MM.1S (cell line): ENCODE results near the gene SLX4IP.

Source experiments
- DNase-seq: peaks from one replicate; pipeline ENCODE4 v3.0.0-alpha.2; 2015
- H2AFZ ChIP-seq: fragments of 300-600 bp; sonication (generic); 2 replicates; pipeline ENCODE4 v1.6.0; 2016; ENCODE audit warnings: antibody characterized with exemption, low read length
- H3F3A ChIP-seq: fragments of 300-600 bp; sonication (generic); 2 replicates; pipeline ENCODE4 v1.6.1; 2016; ENCODE audit warnings: mild to moderate bottlenecking, antibody characterized with exemption, low read length, moderate library complexity, mixed read lengths; ENCODE audit not compliant: insufficient read depth
- H3K27ac ChIP-seq: fragments of 300-600 bp; sonication (generic); 2 replicates; pipeline ENCODE4 v1.5.1; 2016; ENCODE audit warnings: mild to moderate bottlenecking, low read length
- H3K27me3 ChIP-seq: fragments of 300-600 bp; sonication (generic); replicated peaks from 2 replicates; pipeline ENCODE4 v1.6.0; 2016; ENCODE audit warnings: low read length; ENCODE audit not compliant: insufficient read depth
- H3K36me3 ChIP-seq: fragments of 300-600 bp; sonication (generic); replicated peaks from 2 replicates; pipeline ENCODE4 v1.6.1; 2016; ENCODE audit warnings: mild to moderate bottlenecking, low read length, mixed read lengths; ENCODE audit not compliant: insufficient read depth
- H3K4me1 ChIP-seq: fragments of 300-600 bp; sonication (generic); 2 replicates; pipeline ENCODE4 v1.6.1; 2016; ENCODE audit warnings: low read length, mixed read lengths
- H3K4me2 ChIP-seq: fragments of 300-600 bp; sonication (generic); 2 replicates; pipeline ENCODE4 v1.6.0; 2016; ENCODE audit warnings: low read depth, low read length
- H3K4me3 ChIP-seq: fragments of 300-600 bp; sonication (generic); 2 replicates; pipeline ENCODE4 v1.5.1; 2016; ENCODE audit warnings: low read length, mixed read lengths
- H3K79me2 ChIP-seq: fragments of 300-600 bp; sonication (generic); 2 replicates; pipeline ENCODE4 v1.6.1; 2016; ENCODE audit warnings: mixed run types, low read length, mixed read lengths
- H3K9ac ChIP-seq: fragments of 300-600 bp; sonication (generic); 2 replicates; pipeline ENCODE4 v1.6.1; 2016; ENCODE audit warnings: low read length, mixed read lengths
- H3K9me2 ChIP-seq: fragments of 300-600 bp; sonication (generic); replicated peaks from 2 replicates; pipeline ENCODE4 v1.6.1; 2016; ENCODE audit warnings: mild to moderate bottlenecking, low read length, mixed read lengths; ENCODE audit not compliant: insufficient read depth
- H3K9me3 ChIP-seq: fragments of 300-600 bp; sonication (generic); replicated peaks from 2 replicates; pipeline ENCODE4 v1.6.1; 2016; ENCODE audit warnings: mild to moderate bottlenecking, low read length, mixed read lengths; ENCODE audit not compliant: insufficient read depth
- H4K20me1 ChIP-seq: fragments of 300-600 bp; sonication (generic); 2 replicates; pipeline ENCODE4 v1.6.1; 2016; ENCODE audit warnings: mild to moderate bottlenecking, low read length, moderate library complexity, mixed read lengths; ENCODE audit not compliant: insufficient read depth
- EZH2 ChIP-seq: fragments of 300-600 bp; sonication (generic); optimal IDR thresholded peaks from 2 replicates; pipeline ENCODE3; 2017; ENCODE audit warnings: low read depth, mild to moderate bottlenecking, antibody characterized with exemption, low read length, mixed read lengths
- EZH2phosphoT487 ChIP-seq: fragments of 300-600 bp; sonication (generic); IDR thresholded peaks from 2 replicates; pipeline ENCODE4 v1.6.1; 2018; ENCODE audit warnings: antibody characterized with exemption, low read length
- TF ChIP-seq, protein P1 (sequence below): fragments of 300-600 bp; sonication (generic); IDR thresholded peaks from 2 replicates; pipeline ENCODE4 v1.5.1; 2016; ENCODE audit warnings: antibody characterized with exemption, low read length, mixed read lengths

Gene SLX4IP

DNA sequence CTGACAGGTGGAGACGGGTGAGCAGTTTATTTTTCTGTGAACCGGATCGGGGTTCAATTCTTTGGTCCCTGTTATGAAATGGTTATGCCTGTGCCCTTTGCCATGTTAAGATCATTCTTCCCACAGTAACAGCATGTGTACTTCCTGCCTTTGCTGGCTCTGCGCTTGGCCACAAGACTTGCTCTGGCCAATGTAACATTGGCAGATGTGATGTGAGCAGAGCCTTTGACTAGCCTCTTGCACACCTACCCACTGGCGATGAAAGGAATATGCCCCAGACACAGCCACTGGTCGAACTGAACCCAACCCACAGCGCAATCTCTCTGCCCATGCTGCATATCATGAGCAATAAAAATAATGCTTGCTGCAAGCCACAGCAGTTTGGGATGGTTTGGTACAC lies 206.8 kb downstream of the SLX4IP start:
- no peak overlapping the region for H3K27ac ChIP-seq
- no peak overlapping the region for H3K4me2 ChIP-seq
- peaks cover 6% of the 10 kb centered on the region; the same call in 1 of the 2 replicates for H3K4me1 ChIP-seq
- H3K27me3 ChIP-seq, result no peaks in the 10 kb centered on the region
- no peaks in the 10 kb centered on the region for H3K9me3 ChIP-seq
- TF ChIP-seq, protein P1, sequence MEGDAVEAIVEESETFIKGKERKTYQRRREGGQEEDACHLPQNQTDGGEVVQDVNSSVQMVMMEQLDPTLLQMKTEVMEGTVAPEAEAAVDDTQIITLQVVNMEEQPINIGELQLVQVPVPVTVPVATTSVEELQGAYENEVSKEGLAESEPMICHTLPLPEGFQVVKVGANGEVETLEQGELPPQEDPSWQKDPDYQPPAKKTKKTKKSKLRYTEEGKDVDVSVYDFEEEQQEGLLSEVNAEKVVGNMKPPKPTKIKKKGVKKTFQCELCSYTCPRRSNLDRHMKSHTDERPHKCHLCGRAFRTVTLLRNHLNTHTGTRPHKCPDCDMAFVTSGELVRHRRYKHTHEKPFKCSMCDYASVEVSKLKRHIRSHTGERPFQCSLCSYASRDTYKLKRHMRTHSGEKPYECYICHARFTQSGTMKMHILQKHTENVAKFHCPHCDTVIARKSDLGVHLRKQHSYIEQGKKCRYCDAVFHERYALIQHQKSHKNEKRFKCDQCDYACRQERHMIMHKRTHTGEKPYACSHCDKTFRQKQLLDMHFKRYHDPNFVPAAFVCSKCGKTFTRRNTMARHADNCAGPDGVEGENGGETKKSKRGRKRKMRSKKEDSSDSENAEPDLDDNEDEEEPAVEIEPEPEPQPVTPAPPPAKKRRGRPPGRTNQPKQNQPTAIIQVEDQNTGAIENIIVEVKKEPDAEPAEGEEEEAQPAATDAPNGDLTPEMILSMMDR, result no peak
- TF ChIP-seq EZH2phosphoT487, result no peak
- TF ChIP-seq EZH2, result no peak
- no peaks in the 10 kb centered on the region for H3F3A ChIP-seq
- H3K36me3 ChIP-seq, result peaks cover 4% of the 10 kb centered on the region; the same call in 1 of the 2 replicates
- H2AFZ ChIP-seq, result no peak overlapping the region
- no peaks in the 10 kb centered on the region for H4K20me1 ChIP-seq
- H3K9ac ChIP-seq, result no peak overlapping the region
- no peaks in the 10 kb centered on the region for H3K9me2 ChIP-seq
- H3K4me3 ChIP-seq, result no peak overlapping the region
- no peaks in the 10 kb centered on the region for H3K79me2 ChIP-seq
- no peak for DNase-seq

DNA sequence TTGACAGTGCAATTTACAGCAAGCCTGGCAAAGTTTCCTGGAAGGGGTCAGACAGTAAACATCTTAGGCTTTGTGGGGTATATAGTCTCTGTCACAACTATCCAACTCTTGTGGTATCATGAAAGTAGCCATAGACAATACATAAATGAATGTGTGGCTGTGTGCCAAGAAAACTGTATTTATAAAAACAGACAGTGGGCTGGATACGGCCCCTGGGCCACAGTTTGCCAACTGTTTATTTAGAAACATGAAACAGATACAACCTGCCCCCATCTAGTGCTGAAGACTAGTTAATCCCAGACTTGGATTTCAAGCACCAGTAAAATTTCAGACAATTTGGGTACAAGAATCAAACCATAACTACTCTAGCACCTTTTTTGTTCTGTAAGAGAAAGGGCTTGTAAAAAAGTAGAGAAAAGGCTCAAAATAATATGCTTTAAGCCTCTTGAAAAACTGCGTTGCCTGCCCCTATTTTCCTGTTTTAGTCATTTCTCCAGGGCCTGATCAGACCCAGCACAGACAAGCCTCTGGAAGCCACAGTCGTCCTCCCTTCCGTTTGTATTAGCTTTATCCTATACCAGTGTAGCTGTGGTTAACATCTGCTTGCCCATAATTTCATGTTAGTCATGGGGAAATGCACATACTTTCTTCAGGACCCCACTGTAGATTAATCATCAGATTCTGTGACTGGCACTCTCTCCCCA lies 207.9 kb downstream of the SLX4IP start:
- no peak overlapping the region for H2AFZ ChIP-seq
- H3K4me2 ChIP-seq, result no peak overlapping the region
- H3K4me1 ChIP-seq, result peaks cover 6% of the 10 kb centered on the region; the same call in 1 of the 2 replicates
- no peak overlapping the region for H3K27ac ChIP-seq
- no peaks in the 10 kb centered on the region for H4K20me1 ChIP-seq
- H3K9me2 ChIP-seq, result no peaks in the 10 kb centered on the region
- peaks cover 4% of the 10 kb centered on the region for H3K36me3 ChIP-seq
- H3K9ac ChIP-seq, result no peak overlapping the region
- no peaks in the 10 kb centered on the region for H3K27me3 ChIP-seq
- no peak overlapping the region for H3K4me3 ChIP-seq
- H3F3A ChIP-seq, result no peaks in the 10 kb centered on the region
- no peaks in the 10 kb centered on the region for H3K9me3 ChIP-seq
- DNase-seq, result no peak
- no peaks in the 10 kb centered on the region for H3K79me2 ChIP-seq
- no peak for TF ChIP-seq EZH2

DNA sequence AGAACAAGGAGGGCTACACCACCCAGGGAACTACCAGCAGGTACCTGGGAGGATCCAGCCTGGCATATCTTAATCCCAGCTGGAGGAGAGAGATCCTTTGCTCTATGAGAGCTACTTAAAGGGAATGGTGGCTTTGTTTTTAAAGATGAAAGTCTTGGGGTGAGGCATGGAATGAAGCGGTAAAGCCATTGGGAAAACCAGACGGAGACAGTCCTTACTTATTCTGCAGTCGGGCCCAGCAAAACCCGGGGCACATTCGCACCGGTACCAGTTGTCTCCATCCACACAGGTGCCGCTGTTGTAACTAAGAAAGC lies 208.4 kb downstream of the SLX4IP start:
- TF ChIP-seq, protein P1, result no peak
- no peak for TF ChIP-seq EZH2
- no peak for TF ChIP-seq EZH2phosphoT487
- no peak overlapping the region for H3K9ac ChIP-seq
- H4K20me1 ChIP-seq, result no peaks in the 10 kb centered on the region
- H3K4me3 ChIP-seq, result no peak overlapping the region
- H3K36me3 ChIP-seq, result peaks cover 4% of the 10 kb centered on the region
- no peaks in the 10 kb centered on the region for H3K9me3 ChIP-seq
- H3K4me1 ChIP-seq, result peaks cover 6% of the 10 kb centered on the region; the same call in 1 of the 2 replicates
- no peaks in the 10 kb centered on the region for H3K79me2 ChIP-seq
- H2AFZ ChIP-seq, result no peak overlapping the region
- H3K9me2 ChIP-seq, result no peaks in the 10 kb centered on the region
- H3F3A ChIP-seq, result no peaks in the 10 kb centered on the region
- no peak overlapping the region for H3K4me2 ChIP-seq
- H3K27me3 ChIP-seq, result no peaks in the 10 kb centered on the region
- no peak overlapping the region for H3K27ac ChIP-seq
- DNase-seq, result no peak
